ENCODE data around the gene C6orf62.
"Not testable (repeated sequence)": the region's sequence is repeated elsewhere in the genome, so short reads cannot be mapped to it uniquely, and the experiment has no call there.

Gene C6orf62

DNA sequence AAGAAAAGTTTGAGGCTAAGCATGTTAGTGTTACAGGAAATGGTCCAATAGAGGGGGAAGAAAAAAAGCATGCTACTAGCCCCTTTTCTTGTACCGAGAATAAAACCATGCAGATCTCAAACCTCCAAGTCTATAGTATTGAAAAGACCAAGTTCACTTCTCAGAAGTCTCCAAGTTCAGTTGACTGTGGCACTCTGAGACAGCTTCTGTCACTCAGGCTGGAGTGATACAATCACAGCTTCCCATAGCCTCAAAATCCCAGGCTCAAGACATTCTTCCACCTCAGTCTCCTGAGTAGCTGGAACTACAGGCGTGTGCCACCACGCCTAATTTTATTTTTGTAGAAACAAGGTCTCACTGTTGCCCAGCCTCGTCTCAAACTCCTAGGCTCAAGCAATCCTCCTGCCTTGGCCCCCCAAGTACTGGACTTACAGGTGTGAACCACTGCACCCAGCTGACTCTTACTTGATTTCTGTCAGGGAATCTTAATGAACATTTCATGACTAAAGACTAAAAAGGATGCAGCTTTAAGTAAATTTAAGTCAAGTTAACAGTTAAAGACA lies 16.2 kb downstream of the C6orf62 start:
- no peak for DNase-seq (ENCODE audit: low read depth in 2 of 2, low spot score in 1 of 2)

DNA sequence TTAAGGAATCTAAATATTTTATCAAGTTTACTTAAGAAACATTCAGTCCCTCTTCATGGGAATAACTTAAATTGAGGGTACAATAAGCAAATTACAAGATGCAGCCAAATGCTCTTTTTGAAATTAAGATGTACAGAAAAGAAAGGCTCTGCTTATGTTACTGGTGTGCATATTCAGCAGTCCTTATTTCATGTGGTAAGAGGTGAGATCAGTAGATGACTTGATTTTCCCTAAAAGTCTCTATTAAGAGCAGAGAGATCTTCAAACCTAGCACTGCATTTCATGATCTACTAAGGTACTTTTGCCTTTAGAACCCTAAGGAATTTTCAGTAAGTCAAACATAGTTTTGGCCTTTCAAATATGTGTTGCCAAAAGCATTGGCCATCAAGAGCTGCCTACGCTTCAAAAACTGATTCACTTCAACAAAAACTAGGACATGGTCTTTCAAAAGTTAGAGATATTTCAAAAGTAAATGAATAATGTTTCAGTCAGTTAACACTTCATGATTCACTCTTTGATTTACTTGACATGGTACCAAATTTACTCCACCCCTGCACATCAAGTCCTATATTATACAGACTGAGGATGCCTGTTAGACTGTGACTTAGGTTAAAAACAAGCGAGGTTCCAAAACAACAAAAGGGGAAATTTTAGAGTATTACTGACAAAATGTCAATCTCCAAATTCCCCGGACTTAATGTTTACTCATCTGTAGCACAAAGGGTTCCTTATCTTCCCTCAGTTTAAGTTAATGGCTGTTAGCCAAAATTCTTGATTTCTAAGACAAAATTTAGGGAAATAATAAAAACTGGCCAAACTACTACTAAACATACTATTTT lies 19.2 kb downstream of the C6orf62 start:
- no peak for DNase-seq (ENCODE audit: low read depth in 2 of 2, low spot score in 1 of 2)

DNA sequence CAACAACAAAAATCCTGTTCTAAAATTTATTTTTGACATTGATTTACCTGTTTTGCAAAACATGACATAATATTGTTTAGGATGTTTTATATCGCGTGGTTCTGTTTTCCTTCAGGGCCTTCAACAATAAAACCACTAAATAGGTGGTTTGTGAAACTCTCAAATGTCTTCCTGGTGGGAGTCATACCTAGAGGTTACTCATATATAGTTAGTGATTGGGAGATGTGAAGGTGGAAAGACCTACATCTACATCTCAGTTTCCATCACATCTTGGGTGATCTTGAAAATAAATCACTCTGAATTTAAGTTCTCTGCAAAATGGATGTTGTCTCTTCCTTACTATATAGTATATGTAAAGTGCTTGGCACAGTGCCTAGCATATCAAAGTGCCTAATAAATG lies 22.9 kb downstream of the C6orf62 start:
- no peak for DNase-seq (ENCODE audit: low read depth in 2 of 2, low spot score in 1 of 2)

GRCh38 chr6:24695635-24696034 lies 23.3 kb downstream of the C6orf62 start:
- not testable (repeated sequence) for DNase-seq (ENCODE audit: low read depth in 2 of 2, low spot score in 1 of 2)

DNA sequence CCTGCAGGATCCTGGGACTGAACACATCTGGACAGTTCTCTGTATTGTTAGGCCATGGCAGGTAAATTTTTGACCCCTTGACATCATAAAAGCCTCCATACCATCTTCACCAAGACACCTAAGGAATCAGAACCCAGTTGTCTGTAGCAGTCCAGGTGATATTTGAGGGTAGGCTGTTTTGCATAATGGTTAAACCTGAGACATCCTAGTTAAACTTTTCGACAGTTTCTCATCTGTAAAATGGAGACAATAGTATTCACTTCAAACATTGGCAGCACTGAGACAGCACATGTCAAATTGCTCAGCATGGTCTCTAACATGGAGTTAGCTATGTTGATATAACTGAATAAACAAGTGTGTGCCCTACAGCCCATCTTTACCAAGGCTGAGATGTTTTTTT lies 24.8 kb downstream of the C6orf62 start:
- DNase-seq (ENCODE audit: low read depth in 2 of 2, low spot score in 1 of 2): no peak

- no peak for DNase-seq (ENCODE audit: low read depth in 2 of 2, low spot score in 1 of 2)
Measured at GRCh38 chr6:24692848-24693592, 25.9 kb downstream of the C6orf62 start.

DNA sequence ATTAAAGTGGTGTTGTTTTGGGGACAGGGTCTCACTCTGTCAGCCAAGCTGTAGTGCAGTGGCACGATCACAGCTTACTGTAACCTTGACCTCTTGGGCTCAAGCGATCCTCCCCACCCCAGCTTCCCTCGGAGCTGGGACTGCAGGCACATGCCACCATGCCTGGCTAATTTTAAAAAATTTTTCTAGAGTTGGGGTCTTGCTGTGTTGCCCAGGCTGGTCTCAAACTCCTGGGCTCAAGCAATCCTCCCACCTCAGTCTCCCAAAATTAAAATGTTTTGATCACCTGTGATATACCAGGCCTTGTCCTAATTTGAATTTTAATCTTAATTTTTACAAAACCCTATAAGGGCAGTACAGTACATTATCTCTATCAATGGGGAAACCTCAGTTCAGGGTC lies 26.5 kb downstream of the C6orf62 start:
- no peak for DNase-seq (ENCODE audit: low read depth in 2 of 2, low spot score in 1 of 2)

DNA sequence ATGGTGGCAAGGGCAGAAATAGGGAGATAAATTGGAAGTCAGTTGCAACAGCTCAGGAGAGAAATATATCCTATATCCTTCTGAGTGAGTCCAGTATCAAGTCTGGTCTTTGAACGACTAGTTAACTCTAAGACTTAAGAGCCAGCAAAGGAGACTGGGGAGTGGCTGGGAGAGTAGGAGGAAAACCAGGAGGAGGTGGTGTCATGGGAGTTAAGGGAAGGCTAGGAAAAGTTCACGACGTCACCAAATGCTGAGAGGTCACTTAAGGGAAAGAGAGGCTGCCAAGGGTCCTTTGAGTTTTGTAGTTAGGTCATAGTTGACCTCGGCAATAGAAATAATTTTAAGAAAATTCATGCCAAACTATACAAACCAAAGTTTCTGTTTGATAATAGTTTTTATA lies 27.0 kb downstream of the C6orf62 start:
- DNase-seq (ENCODE audit: low read depth in 2 of 2, low spot score in 1 of 2): no peak

GRCh38 chr6:24691550-24691949 lies 27.4 kb downstream of the C6orf62 start:
- DNase-seq (ENCODE audit: low read depth in 2 of 2, low spot score in 1 of 2): no peak

DNA sequence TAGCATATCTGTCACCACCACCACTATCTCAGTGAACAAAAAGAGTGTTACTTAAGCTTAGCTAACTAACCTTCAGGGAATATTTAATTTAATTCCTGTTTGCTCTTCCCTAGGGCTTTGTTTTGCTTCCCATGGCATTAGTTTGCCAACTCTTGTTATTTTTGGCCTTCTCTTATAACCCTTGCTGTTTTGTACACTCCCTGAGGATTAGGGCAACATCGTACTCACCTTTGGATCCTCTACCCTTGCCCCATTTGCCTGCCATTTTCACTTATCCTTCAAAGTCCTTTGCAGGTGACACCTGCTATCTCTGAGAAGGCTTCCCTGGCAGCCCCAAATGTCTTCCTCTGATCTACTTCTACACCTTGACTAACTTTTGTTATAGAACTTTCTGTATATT lies 28.4 kb downstream of the C6orf62 start:
- DNase-seq (ENCODE audit: low read depth in 2 of 2, low spot score in 1 of 2): no peak

DNA sequence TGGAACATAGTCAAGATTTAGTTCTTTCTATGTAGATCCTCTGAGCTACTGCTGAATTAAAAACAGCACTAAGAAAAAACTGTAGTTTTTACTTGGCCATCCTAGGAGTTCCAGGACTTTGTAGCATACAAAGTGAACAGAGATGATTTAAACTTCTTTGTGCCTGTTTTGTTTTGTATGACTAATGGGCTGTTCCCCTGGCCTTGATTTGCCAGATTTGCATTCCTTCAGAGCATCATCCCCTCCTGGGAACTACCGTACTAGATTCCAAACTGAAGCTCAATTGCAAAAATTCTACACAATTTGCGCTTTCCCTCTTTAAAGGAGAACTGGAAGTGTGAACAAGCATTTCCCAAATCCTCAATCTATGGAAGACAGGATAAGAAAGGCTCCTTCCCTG lies 29.0 kb downstream of the C6orf62 start:
- DNase-seq (ENCODE audit: low read depth in 2 of 2, low spot score in 1 of 2): no peak

- no peak for DNase-seq (ENCODE audit: low read depth in 2 of 2, low spot score in 1 of 2)
Measured at GRCh38 chr6:24686946-24687345, 32.0 kb downstream of the C6orf62 start.

GRCh38 chr6:24686408-24686807 lies 32.5 kb downstream of the C6orf62 start:
- no peak for DNase-seq (ENCODE audit: low read depth in 2 of 2, low spot score in 1 of 2)

- no peak for DNase-seq (ENCODE audit: low read depth in 2 of 2, low spot score in 1 of 2)
Measured at GRCh38 chr6:24683297-24684296, 35.4 kb downstream of the C6orf62 start.

DNA sequence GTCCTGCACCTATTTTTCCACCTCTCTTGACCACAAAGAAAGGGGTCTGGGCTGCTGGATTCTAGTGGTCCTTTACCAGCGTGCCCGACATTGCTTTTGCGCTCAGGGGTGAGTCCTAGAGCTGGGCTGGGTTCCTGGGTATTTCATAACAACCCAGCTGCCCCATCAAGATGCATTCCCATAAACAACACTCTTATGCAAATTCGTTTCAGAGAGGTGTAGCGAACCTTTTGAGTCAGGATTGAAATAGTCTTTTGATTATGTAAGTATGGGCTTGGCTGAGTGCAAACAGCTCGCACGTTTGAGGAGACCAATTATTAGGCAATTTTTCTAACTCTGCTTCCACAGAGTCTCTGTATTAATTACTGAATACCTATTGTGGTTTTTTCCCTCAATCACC lies 38.4 kb downstream of the C6orf62 start:
- DNase-seq (ENCODE audit: low read depth in 2 of 2, low spot score in 1 of 2): no peak

DNA sequence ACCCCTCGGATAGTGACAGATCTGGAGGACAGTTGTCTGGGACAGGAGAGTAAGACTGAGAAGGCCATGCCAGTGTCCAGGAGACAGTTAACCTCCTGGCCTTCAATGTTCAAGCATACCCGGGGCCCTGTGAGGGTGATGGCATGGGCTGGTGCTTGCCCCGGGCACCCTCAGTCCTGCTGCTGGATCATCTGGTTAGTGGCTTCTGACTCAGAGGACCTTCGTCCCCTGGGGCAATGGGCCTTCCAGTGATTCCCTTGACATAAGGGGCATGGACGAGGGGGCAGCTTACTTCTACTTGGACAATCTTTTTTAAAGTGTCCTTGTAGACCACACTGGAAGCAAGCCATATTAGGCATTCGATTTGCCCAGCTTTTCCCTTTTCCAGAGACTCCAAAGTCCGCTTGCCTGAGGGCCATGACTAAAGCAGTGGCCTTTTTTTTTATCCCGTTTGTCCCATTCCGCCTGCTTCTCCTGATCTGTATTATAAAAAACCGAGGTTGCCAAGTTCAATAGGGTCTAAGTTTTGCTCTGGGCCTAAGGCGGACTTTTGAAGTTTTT lies 40.1 kb downstream of the C6orf62 start:
- DNase-seq (ENCODE audit: low read depth in 2 of 2, low spot score in 1 of 2): not testable (repeated sequence)

DNA sequence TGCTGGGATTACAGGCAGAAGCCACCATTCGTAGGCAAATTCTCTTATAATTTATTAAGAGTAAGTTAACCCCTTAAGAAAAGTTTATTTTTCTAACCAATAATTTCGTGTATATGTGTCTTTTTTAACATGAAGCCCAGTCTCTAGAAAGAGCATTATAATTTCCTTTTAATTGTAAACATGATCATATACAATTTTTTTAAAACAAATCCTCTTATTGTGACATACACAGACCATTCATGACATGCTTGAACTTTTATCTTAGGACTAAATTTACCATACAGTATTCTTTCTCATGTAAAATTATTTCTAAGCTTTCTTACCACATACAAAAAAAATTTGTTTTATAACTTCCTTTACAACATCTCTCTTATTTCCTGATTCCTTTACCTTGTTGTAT lies 45.3 kb downstream of the C6orf62 start:
- DNase-seq (ENCODE audit: low read depth in 2 of 2, low spot score in 1 of 2): no peak

DNA sequence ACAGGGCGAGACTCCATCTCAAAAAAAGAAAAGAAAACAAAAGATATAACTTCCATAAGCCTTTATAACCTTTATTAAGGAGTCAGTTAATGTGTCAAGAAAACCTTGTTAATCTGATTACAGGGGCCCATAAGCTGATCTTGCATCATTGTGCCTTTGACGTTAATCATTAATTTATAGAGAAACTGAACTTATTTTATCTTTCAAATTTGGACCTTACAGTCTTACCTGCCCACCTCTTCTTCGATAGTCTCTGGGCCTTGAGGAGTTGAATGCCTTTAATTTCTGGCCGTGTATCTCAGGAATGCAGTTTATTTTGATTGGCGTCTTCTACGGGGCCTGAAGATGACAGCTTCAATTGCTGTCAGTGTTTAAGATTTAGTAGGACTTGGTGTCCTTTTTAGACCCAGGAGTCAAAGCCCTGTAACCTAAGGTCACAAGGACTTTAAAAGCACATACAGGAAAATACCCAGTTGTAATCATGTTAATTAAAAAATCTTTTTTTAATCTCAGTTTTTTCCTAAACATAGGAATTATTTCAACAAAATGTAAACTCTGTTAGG lies 46.3 kb downstream of the C6orf62 start:
- no peak for DNase-seq (ENCODE audit: low read depth in 2 of 2, low spot score in 1 of 2)

GRCh38 chr6:24671077-24671476 lies 47.9 kb downstream of the C6orf62 start:
- not testable (repeated sequence) for DNase-seq (ENCODE audit: low read depth in 2 of 2, low spot score in 1 of 2)

GRCh38 chr6:24670492-24670891 lies 48.5 kb downstream of the C6orf62 start:
- not testable (repeated sequence) for DNase-seq (ENCODE audit: low read depth in 2 of 2, low spot score in 1 of 2)

Data from stimulated activated CD8-positive, alpha-beta memory T cell treated with anti-CD3 and anti-CD28 coated beads, Interleukin-4, amount 100 ng/mL, for 1 hour (primary cell).